ENCODE measurements around the gene WDR33.

- TF ChIP-seq CEBPB (IDR thresholded peaks at IDR 0.05) (no peak), CREB1 (IDR thresholded peaks at IDR 0.05; ENCODE audit: low read depth) (no peak), EP300 (IDR thresholded peaks at IDR 0.05; ENCODE audit: borderline replicate concordance) (no peak), TCF12 (IDR thresholded peaks at IDR 0.05; ENCODE audit: low read depth) (no peak), MAX (IDR thresholded peaks at IDR 0.05) (no peak), RAD21 (IDR thresholded peaks at IDR 0.05; ENCODE audit: low read depth) (no peak), ZBTB7A (IDR thresholded peaks at IDR 0.05; ENCODE audit: low read depth) (no peak), FOXM1 (IDR thresholded peaks at IDR 0.05; ENCODE audit: borderline replicate concordance, low read depth) (no peak), YY1 (IDR thresholded peaks at IDR 0.05; ENCODE audit: low read depth) (no peak), TAF1 (IDR thresholded peaks at IDR 0.05; ENCODE audit: low read depth) (no peak), NFIC (IDR thresholded peaks at IDR 0.05) (no peak), REST (IDR thresholded peaks at IDR 0.05; ENCODE audit: low read depth) (no peak), TEAD4 (IDR thresholded peaks at IDR 0.05) (no peak)
Measured at GRCh38 chr2:127655209-127656073, 155.5 kb downstream of the WDR33 start.

Measured in Ishikawa (cell line).